ENCODE results near the gene RTKN. TPM values are rescaled to one million over a fixed set of nuclear protein-coding genes. Genes with fewer than 3 reads are reported as not detected.
A peak's percentile ranks its signal among the peaks of the same experiment; 100 is the strongest.

RTKN gene
- total and polyA plus RNA-seq, 2 of the 13 experiments (the other 11 are each of a cell fraction or from before 2014, with no cell fraction given): 159 to 166 TPM

DNA sequence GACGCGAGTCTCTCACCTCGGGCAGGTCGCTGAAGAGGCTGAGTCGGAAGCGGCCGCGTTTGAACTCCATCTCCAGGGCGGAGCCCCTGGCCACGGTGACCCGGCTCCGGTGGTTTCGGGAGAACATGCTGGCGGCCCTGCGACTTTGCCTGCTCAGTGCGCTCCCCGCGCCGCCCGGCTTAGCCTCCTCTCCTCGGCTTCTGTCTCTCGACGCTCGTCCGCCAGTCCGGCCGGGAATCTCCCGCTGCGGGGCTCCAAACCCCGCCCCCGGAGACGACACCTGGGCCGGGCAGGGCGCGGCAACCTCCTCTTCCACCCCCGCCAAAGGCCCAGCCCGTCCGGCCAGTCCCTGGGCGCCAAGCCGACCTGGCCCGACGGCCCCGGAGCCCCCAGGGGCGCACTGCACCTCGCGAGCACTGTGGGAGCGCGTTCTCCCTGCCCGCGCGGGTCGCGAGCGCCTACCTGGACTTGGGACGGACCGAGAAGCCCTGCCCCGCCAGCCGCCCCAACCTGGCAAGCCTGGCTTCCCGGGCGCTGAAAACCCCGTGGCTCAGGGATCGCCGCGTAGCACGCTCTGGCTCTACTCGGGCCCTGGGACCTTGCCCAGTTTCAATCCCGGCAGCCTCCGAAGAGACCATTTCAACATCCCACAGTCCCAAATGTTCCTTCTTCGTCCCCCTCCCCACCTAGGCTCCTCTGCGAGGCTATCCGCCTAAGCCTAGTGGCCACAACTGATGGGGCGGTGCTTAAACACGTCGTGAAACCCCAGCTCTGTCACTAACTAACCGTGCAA is at the start of gene RTKN (continued):
- TF ChIP-seq ZNF790 (CRISPR knock-in tag; IDR thresholded peaks at IDR 0.05; ENCODE audit: borderline replicate concordance): no peak
- TF ChIP-seq ZNF841 (CRISPR knock-in tag; IDR thresholded peaks at IDR 0.05; ENCODE audit: borderline replicate concordance): no peak
- no peak for TF ChIP-seq CENPX (CRISPR knock-in tag; IDR thresholded peaks at IDR 0.05)
- TF ChIP-seq ETV5 (CRISPR knock-in tag; IDR thresholded peaks at IDR 0.05; ENCODE audit: borderline replicate concordance): peak; percentile 18; the same call in 1 of the 2 replicates
- no peak; the same call in 1 of the 2 replicates for TF ChIP-seq SP140L (CRISPR knock-in tag; IDR thresholded peaks at IDR 0.05; ENCODE audit: borderline replicate concordance)
- peak; percentile 71; the same call in 1 of the 2 replicates for TF ChIP-seq ZFP37 (CRISPR knock-in tag; IDR thresholded peaks at IDR 0.05; ENCODE audit: borderline replicate concordance)
- TF ChIP-seq CEBPG (CRISPR knock-in tag; IDR thresholded peaks at IDR 0.05): peak; percentile 58
- no peak for TF ChIP-seq JUNB (CRISPR knock-in tag; IDR thresholded peaks at IDR 0.05; ENCODE audit: borderline replicate concordance)
- TF ChIP-seq, protein P1, sequence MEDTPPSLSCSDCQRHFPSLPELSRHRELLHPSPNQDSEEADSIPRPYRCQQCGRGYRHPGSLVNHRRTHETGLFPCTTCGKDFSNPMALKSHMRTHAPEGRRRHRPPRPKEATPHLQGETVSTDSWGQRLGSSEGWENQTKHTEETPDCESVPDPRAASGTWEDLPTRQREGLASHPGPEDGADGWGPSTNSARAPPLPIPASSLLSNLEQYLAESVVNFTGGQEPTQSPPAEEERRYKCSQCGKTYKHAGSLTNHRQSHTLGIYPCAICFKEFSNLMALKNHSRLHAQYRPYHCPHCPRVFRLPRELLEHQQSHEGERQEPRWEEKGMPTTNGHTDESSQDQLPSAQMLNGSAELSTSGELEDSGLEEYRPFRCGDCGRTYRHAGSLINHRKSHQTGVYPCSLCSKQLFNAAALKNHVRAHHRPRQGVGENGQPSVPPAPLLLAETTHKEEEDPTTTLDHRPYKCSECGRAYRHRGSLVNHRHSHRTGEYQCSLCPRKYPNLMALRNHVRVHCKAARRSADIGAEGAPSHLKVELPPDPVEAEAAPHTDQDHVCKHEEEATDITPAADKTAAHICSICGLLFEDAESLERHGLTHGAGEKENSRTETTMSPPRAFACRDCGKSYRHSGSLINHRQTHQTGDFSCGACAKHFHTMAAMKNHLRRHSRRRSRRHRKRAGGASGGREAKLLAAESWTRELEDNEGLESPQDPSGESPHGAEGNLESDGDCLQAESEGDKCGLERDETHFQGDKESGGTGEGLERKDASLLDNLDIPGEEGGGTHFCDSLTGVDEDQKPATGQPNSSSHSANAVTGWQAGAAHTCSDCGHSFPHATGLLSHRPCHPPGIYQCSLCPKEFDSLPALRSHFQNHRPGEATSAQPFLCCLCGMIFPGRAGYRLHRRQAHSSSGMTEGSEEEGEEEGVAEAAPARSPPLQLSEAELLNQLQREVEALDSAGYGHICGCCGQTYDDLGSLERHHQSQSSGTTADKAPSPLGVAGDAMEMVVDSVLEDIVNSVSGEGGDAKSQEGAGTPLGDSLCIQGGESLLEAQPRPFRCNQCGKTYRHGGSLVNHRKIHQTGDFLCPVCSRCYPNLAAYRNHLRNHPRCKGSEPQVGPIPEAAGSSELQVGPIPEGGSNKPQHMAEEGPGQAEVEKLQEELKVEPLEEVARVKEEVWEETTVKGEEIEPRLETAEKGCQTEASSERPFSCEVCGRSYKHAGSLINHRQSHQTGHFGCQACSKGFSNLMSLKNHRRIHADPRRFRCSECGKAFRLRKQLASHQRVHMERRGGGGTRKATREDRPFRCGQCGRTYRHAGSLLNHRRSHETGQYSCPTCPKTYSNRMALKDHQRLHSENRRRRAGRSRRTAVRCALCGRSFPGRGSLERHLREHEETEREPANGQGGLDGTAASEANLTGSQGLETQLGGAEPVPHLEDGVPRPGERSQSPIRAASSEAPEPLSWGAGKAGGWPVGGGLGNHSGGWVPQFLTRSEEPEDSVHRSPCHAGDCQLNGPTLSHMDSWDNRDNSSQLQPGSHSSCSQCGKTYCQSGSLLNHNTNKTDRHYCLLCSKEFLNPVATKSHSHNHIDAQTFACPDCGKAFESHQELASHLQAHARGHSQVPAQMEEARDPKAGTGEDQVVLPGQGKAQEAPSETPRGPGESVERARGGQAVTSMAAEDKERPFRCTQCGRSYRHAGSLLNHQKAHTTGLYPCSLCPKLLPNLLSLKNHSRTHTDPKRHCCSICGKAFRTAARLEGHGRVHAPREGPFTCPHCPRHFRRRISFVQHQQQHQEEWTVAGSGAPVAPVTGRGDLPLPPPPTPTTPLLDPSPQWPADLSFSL (CRISPR knock-in tag; IDR thresholded peaks at IDR 0.05): 0 out of 2 replicates have a peak, but pooled peaks have one; percentile 0
- TF ChIP-seq, protein P2, sequence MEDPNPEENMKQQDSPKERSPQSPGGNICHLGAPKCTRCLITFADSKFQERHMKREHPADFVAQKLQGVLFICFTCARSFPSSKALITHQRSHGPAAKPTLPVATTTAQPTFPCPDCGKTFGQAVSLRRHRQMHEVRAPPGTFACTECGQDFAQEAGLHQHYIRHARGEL (CRISPR knock-in tag; IDR thresholded peaks at IDR 0.05): peak; percentile 85
- TF ChIP-seq, protein P3, sequence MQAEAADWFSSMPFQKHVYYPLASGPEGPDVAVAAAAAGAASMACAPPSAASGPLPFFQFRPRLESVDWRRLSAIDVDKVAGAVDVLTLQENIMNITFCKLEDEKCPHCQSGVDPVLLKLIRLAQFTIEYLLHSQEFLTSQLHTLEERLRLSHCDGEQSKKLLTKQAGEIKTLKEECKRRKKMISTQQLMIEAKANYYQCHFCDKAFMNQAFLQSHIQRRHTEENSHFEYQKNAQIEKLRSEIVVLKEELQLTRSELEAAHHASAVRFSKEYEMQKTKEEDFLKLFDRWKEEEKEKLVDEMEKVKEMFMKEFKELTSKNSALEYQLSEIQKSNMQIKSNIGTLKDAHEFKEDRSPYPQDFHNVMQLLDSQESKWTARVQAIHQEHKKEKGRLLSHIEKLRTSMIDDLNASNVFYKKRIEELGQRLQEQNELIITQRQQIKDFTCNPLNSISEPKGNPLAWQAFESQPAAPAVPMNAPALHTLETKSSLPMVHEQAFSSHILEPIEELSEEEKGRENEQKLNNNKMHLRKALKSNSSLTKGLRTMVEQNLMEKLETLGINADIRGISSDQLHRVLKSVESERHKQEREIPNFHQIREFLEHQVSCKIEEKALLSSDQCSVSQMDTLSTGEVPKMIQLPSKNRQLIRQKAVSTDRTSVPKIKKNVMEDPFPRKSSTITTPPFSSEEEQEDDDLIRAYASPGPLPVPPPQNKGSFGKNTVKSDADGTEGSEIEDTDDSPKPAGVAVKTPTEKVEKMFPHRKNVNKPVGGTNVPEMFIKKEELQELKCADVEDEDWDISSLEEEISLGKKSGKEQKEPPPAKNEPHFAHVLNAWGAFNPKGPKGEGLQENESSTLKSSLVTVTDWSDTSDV (CRISPR knock-in tag; IDR thresholded peaks at IDR 0.05): no peak
- TF ChIP-seq ZSCAN30 (CRISPR knock-in tag; IDR thresholded peaks at IDR 0.05): no peak
- peak; percentile 81 for TF ChIP-seq ZNF614 (CRISPR knock-in tag; IDR thresholded peaks at IDR 0.05; ENCODE audit: borderline replicate concordance)
- TF ChIP-seq RORA (CRISPR knock-in tag; IDR thresholded peaks at IDR 0.05): no peak
- TF ChIP-seq ZNF747 (CRISPR knock-in tag; IDR thresholded peaks at IDR 0.05; ENCODE audit: borderline replicate concordance): peak; percentile 53; the same call in 1 of the 2 replicates
- peak; percentile 24; the same call in 1 of the 2 replicates for TF ChIP-seq CEBPB (IDR thresholded peaks at IDR 0.05; ENCODE audit: borderline replicate concordance, low read depth, low read length)
- TF ChIP-seq, protein P4, sequence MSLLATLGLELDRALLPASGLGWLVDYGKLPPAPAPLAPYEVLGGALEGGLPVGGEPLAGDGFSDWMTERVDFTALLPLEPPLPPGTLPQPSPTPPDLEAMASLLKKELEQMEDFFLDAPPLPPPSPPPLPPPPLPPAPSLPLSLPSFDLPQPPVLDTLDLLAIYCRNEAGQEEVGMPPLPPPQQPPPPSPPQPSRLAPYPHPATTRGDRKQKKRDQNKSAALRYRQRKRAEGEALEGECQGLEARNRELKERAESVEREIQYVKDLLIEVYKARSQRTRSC (CRISPR knock-in tag; IDR thresholded peaks at IDR 0.05; ENCODE audit: low read depth): no peak
- TF ChIP-seq ZNF331 (CRISPR knock-in tag; IDR thresholded peaks at IDR 0.05): peak; percentile 68; the same call in 1 of the 2 replicates
- peak; percentile 71; the same call in 1 of the 2 replicates for TF ChIP-seq ZNF652 (CRISPR knock-in tag; IDR thresholded peaks at IDR 0.05; ENCODE audit: borderline replicate concordance, low read depth)
